Kasumi-1 (cell line): ENCODE data around the gene ZNF213.
"Not testable (repeated sequence)": the region's sequence is repeated elsewhere in the genome, so short reads cannot be mapped to it uniquely, and the experiment has no call there.

Source experiments
- DNase-seq, 2 experiments: peaks; one replicate each; lab custom pipeline; 2025; lab: John Stamatoyannopoulos, UW

Gene ZNF213

GRCh38 chr16:3170440-3171180 lies 35.8 kb downstream of the ZNF213 start:
- no peak for DNase-seq

- DNase-seq: no peak
These were observed 36.5 kb downstream of the ZNF213 start for GRCh38 chr16:3171181-3171854.

GRCh38 chr16:3171855-3172593 lies 37.2 kb downstream of the ZNF213 start:
- no peak for DNase-seq

- DNase-seq: peak; percentile 17 to 22
These were observed 39.2 kb downstream of the ZNF213 start for GRCh38 chr16:3173892-3174617.

- no peak for DNase-seq
These were observed 39.9 kb downstream of the ZNF213 start for GRCh38 chr16:3174618-3175148.

GRCh38 chr16:3175157-3176093 lies 40.6 kb downstream of the ZNF213 start:
- no peak for DNase-seq

GRCh38 chr16:3179651-3180050 lies 44.8 kb downstream of the ZNF213 start:
- no peak for DNase-seq

- DNase-seq: no peak
These were observed 45.6 kb downstream of the ZNF213 start for GRCh38 chr16:3180445-3180878.

GRCh38 chr16:3182293-3182607 lies 47.4 kb downstream of the ZNF213 start:
- not testable (repeated sequence) for DNase-seq

GRCh38 chr16:3182608-3183444 lies 48.0 kb downstream of the ZNF213 start:
- DNase-seq: no peak

GRCh38 chr16:3183445-3184139 lies 48.8 kb downstream of the ZNF213 start:
- no peak for DNase-seq

GRCh38 chr16:3186946-3187690 lies 52.3 kb downstream of the ZNF213 start:
- DNase-seq: no peak

GRCh38 chr16:3187798-3188674 lies 53.2 kb downstream of the ZNF213 start, which contains the start of gene OR1F1:
Gene OR1F1, plus strand, starts transcription at chr16:3188204.
- DNase-seq: no peak

- no peak for DNase-seq
These were observed 53.8 kb downstream of the ZNF213 start for GRCh38 chr16:3188675-3188924.

- DNase-seq: peak in 1 of 2 experiments; percentile 31
These were observed 54.3 kb downstream of the ZNF213 start for GRCh38 chr16:3188925-3189825.

- no peak for DNase-seq
These were observed 55.0 kb downstream of the ZNF213 start for GRCh38 chr16:3189869-3190268.

- DNase-seq: no peak
These were observed 56.1 kb downstream of the ZNF213 start for GRCh38 chr16:3190949-3191353.
